GM19452 (cell line): ENCODE results near the gene NDST4.

Experiments
- ATAC-seq: cut with Tn5 transposase; IDR thresholded peaks from one replicate; pipeline ENCODE4 v1.9.1; 2021; ENCODE audit not compliant: unreplicated experiment

Gene NDST4

GRCh38 chr4:115113506-115114106, at the start of gene NDST4:
Gene NDST4 (minus strand): TSS chr4:115113620. CDS start chr4:115077036, 36,584 bp downstream.
- no peak for ATAC-seq

- ATAC-seq = no peak
Observed at GRCh38 chr4:115159141-115159540, 45.7 kb upstream of the NDST4 start.

- no peak for ATAC-seq
Observed at GRCh38 chr4:115158296-115158695, 44.9 kb upstream of the NDST4 start.

GRCh38 chr4:115154826-115155225, 41.4 kb upstream of the NDST4 start:
- no peak for ATAC-seq

- ATAC-seq = no peak
Observed at GRCh38 chr4:115152965-115153364, 39.5 kb upstream of the NDST4 start.

- ATAC-seq = no peak
Observed at GRCh38 chr4:115152081-115152480, 38.7 kb upstream of the NDST4 start.

- no peak for ATAC-seq
Observed at GRCh38 chr4:115149106-115149505, 35.7 kb upstream of the NDST4 start.

GRCh38 chr4:115145393-115146160, 32.2 kb upstream of the NDST4 start:
- no peak for ATAC-seq

- ATAC-seq = no peak
Observed at GRCh38 chr4:115128037-115128436, 14.6 kb upstream of the NDST4 start.

GRCh38 chr4:115126491-115126890, 13.1 kb upstream of the NDST4 start:
- no peak for ATAC-seq

GRCh38 chr4:115121351-115122043, 8.1 kb upstream of the NDST4 start:
- no peak for ATAC-seq

GRCh38 chr4:115119804-115120352, 6.5 kb upstream of the NDST4 start:
- no peak for ATAC-seq

GRCh38 chr4:115117651-115118050, 4.2 kb upstream of the NDST4 start:
- no peak for ATAC-seq

- no peak for ATAC-seq
Observed at GRCh38 chr4:115110191-115111181, 2.9 kb downstream of the NDST4 start.

GRCh38 chr4:115108850-115109249, 4.6 kb downstream of the NDST4 start:
- no peak for ATAC-seq

- ATAC-seq = no peak
Observed at GRCh38 chr4:115107411-115107810, 6.0 kb downstream of the NDST4 start.

- ATAC-seq = no peak
Observed at GRCh38 chr4:115101675-115102074, 11.7 kb downstream of the NDST4 start.

- ATAC-seq = no peak
Observed at GRCh38 chr4:115090483-115091075, 22.8 kb downstream of the NDST4 start.

GRCh38 chr4:115082633-115083032, 30.8 kb downstream of the NDST4 start:
- no peak for ATAC-seq

- ATAC-seq = no peak
Observed at GRCh38 chr4:115076691-115077090, 36.7 kb downstream of the NDST4 start.
